Colon (tissue), 2 donors: ENCODE measurements around the gene DUSP11.
"Not testable (repeated sequence)": the region's sequence is repeated elsewhere in the genome, so short reads cannot be mapped to it uniquely, and the experiment has no call there.

Experiments used
- FAIRE-seq: peaks from 2 replicates; lab custom pipeline; 2012; peaks lifted over from hg19 to GRCh38; lab: Jason Lieb, UNC
- donor health status: control.
- donor health status: control.

The DUSP11 gene

DNA sequence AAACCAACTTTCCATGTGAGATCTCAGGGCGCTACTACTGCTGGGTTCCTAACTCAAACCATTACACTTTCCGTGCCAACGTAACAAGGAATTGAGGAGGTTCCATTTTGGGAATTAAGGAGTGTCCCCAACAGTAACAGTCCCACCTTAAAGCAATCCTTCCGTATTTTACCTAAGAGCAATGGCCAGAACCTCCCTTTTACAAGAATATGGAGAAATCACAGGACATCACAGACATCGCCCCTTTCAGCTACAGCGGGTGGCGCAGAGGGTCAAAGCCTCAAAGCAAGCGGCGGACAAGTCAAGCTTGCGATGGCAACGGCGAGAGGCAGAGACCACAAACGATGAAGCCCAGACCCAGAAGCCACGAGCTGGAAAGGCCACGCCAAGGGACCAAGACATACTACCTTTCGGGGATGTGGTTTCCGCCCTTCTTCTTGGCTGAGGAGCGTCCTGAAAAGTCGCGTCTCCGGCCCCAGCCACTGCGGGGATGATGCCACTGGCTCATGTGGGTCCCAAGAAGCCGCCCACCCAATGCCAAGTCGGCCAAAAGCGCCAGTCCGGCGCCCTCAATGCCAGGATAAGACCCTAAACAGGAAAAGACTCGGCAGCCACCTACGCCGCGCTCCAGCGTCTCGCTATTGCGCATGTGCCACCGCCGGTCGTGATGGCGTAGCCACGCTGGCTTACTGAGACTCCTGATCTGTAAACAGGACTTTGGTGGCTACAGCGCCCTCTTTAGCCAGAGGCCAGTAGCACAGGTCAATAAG is at the start of gene DUSP11:
TSS of gene DUSP11 (minus strand) at position 637 of the 770 bp plus-strand sequence. CDS start at position 508, 129 bp downstream.
- FAIRE-seq, result no peak

DNA sequence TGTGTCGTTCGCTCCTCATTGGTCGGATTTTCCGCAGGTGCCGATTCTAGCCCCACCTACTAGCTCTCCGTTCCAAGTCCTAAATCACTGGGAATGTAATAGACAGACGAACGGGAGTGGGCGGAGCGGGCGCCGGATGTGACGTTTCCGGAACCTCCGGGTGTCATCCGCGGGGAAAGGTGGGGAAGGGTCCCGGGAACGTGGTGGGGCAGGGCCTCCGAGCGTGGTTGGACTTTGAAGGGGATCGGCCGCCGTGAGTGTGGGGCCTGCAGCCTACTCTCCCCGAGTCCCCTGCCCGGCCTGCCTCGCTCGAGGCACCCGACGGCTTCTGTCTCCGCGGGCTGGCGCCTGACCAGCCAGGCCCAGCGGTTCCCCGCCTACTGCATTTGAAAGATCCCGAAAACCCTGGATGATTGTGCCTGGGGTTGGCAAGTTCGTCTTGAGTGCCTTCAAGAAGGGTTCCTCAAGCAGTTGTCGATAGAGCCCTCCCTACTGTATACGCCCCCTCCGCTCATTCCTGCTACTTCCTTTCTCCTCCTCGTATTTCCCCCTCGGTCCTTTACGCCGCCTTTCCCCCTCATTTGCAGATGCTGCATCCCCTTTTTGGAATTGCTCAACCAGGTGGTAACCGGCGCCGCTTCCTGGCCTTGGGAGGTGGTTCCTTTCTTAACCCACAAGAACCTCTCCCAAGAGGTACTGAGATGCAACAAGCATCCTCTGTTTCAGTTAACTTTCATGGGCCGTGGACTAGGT is 49.1 kb upstream of the DUSP11 start, which contains the start of gene STAMBP:
TSS of gene STAMBP (plus strand) at position 144 of the 753 bp plus-strand sequence. CDS start 1,896 bp downstream, outside the sequence.
- FAIRE-seq, result peak; percentile 49

DNA sequence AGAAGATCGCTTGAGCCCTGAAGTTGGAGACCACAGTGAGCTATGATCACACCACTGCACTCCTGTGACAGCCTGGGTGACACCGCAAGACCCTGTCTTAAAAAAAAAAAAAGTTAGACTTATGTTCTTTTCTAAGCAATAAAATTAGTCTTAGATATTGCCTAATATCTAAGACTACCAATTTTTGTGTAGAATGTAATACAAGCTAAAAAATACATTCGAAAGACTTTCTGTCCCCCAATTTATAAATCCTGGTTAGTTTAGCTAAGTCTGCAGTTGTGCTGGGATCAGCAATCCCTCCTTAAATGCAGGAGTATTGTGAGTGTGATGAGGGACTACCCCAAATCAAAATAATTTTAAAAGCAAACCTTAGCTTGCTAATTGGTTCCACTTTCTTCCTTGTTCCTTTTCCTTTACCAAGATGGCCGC is 48.5 kb upstream of the DUSP11 start:
- no peak for FAIRE-seq

- no peak for FAIRE-seq
Observed at GRCh38 chr2:73827660-73828388, 47.9 kb upstream of the DUSP11 start.

- no peak for FAIRE-seq
Observed at GRCh38 chr2:73827018-73827417, 47.1 kb upstream of the DUSP11 start.

- no peak for FAIRE-seq
Observed at GRCh38 chr2:73825408-73825807, 45.5 kb upstream of the DUSP11 start.

- FAIRE-seq, result no peak
Observed at GRCh38 chr2:73823916-73824523, 44.1 kb upstream of the DUSP11 start.

DNA sequence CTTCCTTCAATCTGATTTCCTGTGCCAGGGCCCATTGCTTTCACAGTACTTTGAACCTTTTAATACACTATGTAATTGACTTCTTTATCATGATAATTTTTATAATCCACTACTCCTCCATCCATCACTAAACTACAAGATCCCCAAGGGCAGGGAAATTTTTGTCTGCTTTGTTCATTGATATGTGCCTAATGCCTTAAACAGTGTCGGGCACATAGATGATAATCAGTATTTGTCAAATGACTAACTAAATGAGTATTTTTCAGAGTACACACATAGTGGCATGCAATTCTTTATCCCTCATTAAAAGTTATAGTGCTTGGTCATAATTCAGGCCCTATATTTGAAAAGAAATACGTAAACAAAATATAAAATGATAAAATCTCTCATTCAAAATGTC is 43.5 kb upstream of the DUSP11 start:
- FAIRE-seq, result no peak

- no peak for FAIRE-seq
Observed at GRCh38 chr2:73822991-73823390, 43.1 kb upstream of the DUSP11 start.

- FAIRE-seq, result no peak
Observed at GRCh38 chr2:73822276-73822675, 42.4 kb upstream of the DUSP11 start.

DNA sequence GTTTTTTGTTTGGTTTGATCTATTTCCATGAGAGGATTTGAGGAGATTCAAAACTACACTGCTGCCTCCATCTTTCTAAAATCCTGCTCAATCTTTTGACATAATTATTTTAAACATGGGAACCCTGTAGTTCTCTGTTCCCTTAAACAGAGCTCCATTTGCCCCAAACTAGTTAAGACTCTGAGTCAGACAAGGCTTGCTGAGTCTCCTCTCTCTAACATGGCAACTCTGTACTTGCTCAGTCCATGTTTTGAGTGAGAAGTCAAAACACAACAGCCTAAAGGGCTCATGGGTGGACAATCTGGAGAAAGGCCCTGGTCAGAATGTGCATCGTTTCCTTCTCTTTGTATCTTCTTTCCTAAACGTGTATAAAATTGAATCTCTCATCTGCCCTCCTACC is 41.8 kb upstream of the DUSP11 start:
- no peak for FAIRE-seq

GRCh38 chr2:73821227-73821626 is 41.3 kb upstream of the DUSP11 start:
- no peak for FAIRE-seq

- FAIRE-seq, result no peak
Observed at GRCh38 chr2:73818296-73818695, 38.4 kb upstream of the DUSP11 start.

GRCh38 chr2:73812635-73813034 is 32.7 kb upstream of the DUSP11 start:
- no peak for FAIRE-seq

DNA sequence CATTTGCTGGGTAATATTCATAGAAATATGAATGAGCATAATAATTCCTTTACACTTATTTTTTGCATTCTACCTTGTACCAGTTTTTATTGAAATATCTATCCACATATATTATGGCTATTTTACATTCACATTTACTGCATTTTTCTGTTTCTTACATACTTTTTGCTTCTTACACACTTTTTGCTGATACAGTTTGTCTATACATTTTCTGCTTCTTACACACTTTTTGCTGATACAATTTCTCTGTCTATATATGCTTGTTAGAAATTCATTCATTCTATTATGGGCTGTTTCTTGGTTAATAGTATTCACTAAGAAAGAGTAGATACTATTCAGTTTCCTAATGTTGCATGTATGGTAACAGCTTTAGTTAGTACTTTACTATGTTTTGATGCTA is 32.0 kb upstream of the DUSP11 start:
- no peak for FAIRE-seq

DNA sequence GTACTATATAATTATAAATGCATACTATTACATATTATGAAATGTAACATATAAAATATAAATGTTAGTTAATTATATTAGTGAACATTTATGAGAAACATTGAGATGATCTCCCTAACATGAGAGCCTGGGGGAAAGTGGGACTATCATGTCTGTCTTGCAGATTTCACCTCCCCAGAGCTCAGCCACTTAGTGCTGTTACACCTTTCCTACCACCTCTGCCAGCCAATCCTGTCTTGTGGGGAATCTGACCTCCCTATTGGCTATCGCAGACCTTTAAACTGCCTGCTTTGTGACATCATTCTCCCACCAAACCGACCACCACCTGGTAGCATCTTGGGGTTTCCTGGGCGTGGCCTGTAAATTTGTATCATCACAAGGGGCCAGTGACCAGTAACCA is 4.0 kb upstream of the DUSP11 start, which contains the start of gene C2orf78:
TSS of gene C2orf78 (plus strand) at position 301 of the 400 bp plus-strand sequence. CDS start 127 bp downstream, outside the sequence.
- not testable (repeated sequence) for FAIRE-seq

GRCh38 chr2:73783402-73783801 is 3.5 kb upstream of the DUSP11 start:
- not testable (repeated sequence) for FAIRE-seq

GRCh38 chr2:73780237-73780582 is 307 bp upstream of the DUSP11 start:
- no peak for FAIRE-seq

DNA sequence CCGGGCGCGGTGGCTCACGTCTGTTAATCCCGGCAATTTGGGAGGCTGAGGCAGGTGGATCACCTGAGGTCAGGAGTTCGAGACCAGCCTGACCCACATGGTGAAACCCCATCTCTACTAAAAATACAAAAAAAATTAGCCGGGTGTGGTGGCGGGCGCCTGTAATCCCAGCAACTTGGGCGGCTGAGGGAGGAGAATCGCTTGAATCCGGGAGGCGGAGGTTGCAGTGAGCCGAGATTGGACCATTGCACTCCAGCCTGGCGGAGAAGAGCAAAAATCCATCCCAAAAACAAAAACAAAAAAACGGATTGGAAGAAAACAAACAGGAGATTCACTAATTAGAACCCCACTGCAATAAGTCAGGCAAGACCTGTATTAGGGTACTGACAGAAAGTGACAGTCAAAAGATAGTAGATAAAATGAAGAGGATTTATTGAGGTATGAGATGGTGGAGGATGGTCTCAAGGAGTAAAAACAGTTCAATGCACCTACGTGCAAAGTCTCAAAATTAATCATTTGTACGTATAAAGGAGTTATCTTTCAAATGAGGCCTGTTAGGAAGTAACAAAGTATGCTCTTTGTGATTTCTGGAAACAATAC is 936 bp downstream of the DUSP11 start:
- not testable (repeated sequence) for FAIRE-seq

DNA sequence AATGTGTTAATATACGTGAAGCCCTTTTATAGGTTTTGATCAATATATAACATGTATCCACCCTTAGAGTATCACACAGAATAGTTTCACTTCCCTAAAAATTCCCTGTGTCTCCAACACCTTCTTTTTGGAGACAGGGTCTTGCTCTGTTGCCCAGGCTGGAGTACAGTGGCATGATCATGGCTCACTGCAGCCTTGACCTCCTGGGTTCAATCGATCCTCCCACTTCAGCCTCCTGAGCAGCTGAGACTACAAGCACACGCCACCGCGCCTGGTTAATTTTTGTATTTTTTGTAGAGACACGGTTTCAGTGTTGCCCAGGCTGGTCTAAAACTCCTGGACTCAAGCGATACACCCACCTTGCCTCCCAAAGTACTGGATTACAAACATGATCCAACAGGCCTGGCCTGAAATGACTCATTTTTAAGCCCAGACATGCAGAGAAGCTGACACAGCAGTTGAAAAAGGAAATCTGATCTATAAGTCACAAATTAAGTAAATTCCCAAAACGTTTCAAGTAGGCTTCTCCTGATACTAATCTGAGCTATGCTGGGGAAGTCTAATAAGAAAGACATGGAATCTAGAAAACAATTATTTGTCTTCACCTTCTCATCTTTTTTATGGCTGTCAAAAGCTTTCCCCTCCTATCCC is 2.9 kb downstream of the DUSP11 start:
- FAIRE-seq, result no peak

GRCh38 chr2:73776381-73776780 is 3.5 kb downstream of the DUSP11 start:
- no peak for FAIRE-seq
